Measurements from ENCODE around the gene SLC38A1. TPM values are rescaled to one million over a fixed set of nuclear protein-coding genes. Genes with fewer than 3 reads are reported as not detected.
A peak's percentile ranks its signal among the peaks of the same experiment; 100 is the strongest.

Gene SLC38A1
- total RNA-seq, 1 experiment from 2014 or later, result 259 TPM

GRCh38 chr12:46237371-46238045, 31.3 kb downstream of the SLC38A1 start:
- Histone ChIP-seq H3K36me3 (ENCODE audit: control insufficient read depth, insufficient read depth, low read length) (peaks cover 4% of the 10 kb centered on the region; the same call in 1 of the 2 replicates), H3K4me3 (ENCODE audit: low read depth, low read length) (no peak overlapping the region)

GRCh38 chr12:46234000-46234399, 34.8 kb downstream of the SLC38A1 start:
- H3K4me3 Mint-ChIP-seq (ENCODE audit: unreplicated experiment), result no peak overlapping the region
- H3K4me3 ChIP-seq (ENCODE audit: low read depth, low read length), result no peak overlapping the region
- no peaks in the 10 kb centered on the region for H3K27me3 ChIP-seq (replicated peaks; ENCODE audit: control insufficient read depth, insufficient read depth, low read length)
- BruUV-seq (replicated peaks), result no TSS peak
- DNase-seq, result no peak
- H3K36me3 Mint-ChIP-seq (ENCODE audit: insufficient read depth, unreplicated experiment), result peaks cover 76% of the 10 kb centered on the region
- H3K27ac Mint-ChIP-seq (ENCODE audit: unreplicated experiment), result peak overlapping the region; percentile 1
- peaks cover 2% of the 10 kb centered on the region; the same call in 1 of the 2 replicates for H3K36me3 ChIP-seq (ENCODE audit: control insufficient read depth, insufficient read depth, low read length)
- H3K27me3 Mint-ChIP-seq (ENCODE audit: insufficient read depth, unreplicated experiment), result no peaks in the 10 kb centered on the region
- peaks cover 7% of the 10 kb centered on the region for H3K4me1 Mint-ChIP-seq (ENCODE audit: low read depth, unreplicated experiment)
- ChIA-PET CTCF (no interaction called here), POLR2A (interaction anchor here (0.7 kb wide), 1 partner anchor 35 kb away, joined by 8 read pairs; the partner anchor contains the start of gene SLC38A1)
- no peaks in the 10 kb centered on the region for H3K9me3 Mint-ChIP-seq (ENCODE audit: unreplicated experiment)
- no peak for TF ChIP-seq CTCF (IDR thresholded peaks at IDR 0.05; ENCODE audit: insufficient read depth in 1 of 2, low read depth in 1 of 2, low read length in 1 of 2, severe bottlenecking in 1 of 2, unreplicated experiment in 1 of 2)
- no peaks in the 10 kb centered on the region for H3K4me1 ChIP-seq
- intact Hi-C loops (cut with micrococcal nuclease; ENCODE audit: unreplicated experiment), result no loop called here
- no peaks in the 10 kb centered on the region for H3K9me3 ChIP-seq

More at GRCh38 chr12:46237371-46238045, 31.3 kb downstream of the SLC38A1 start:
- peaks cover 78% of the 10 kb centered on the region for H3K36me3 Mint-ChIP-seq (ENCODE audit: insufficient read depth, unreplicated experiment)
- H3K27ac Mint-ChIP-seq (ENCODE audit: unreplicated experiment), result no peak overlapping the region
- no peak for DNase-seq
- intact Hi-C loops (cut with micrococcal nuclease; ENCODE audit: unreplicated experiment), result no loop called here
- no peaks in the 10 kb centered on the region for H3K9me3 Mint-ChIP-seq (ENCODE audit: unreplicated experiment)
- ChIA-PET CTCF (interaction anchor here (1.1 kb wide), 1 partner anchor 32 kb away, joined by 3 read pairs; the partner anchor contains the start of gene SLC38A1), POLR2A (no interaction called here)
- TF ChIP-seq CTCF (IDR thresholded peaks at IDR 0.05; ENCODE audit: insufficient read depth in 1 of 2, low read depth in 1 of 2, low read length in 1 of 2, severe bottlenecking in 1 of 2, unreplicated experiment in 1 of 2), result no peak
- H3K4me1 ChIP-seq, result no peaks in the 10 kb centered on the region
- no TSS peak for BruUV-seq (replicated peaks)
- no peaks in the 10 kb centered on the region for H3K27me3 ChIP-seq (replicated peaks; ENCODE audit: control insufficient read depth, insufficient read depth, low read length)
- no peak overlapping the region for H3K4me3 Mint-ChIP-seq (ENCODE audit: unreplicated experiment)
- no peaks in the 10 kb centered on the region for H3K27me3 Mint-ChIP-seq (ENCODE audit: insufficient read depth, unreplicated experiment)
- peaks cover 7% of the 10 kb centered on the region for H3K4me1 Mint-ChIP-seq (ENCODE audit: low read depth, unreplicated experiment)
- H3K9me3 ChIP-seq, result no peaks in the 10 kb centered on the region

- no TSS peak for BruUV-seq (replicated peaks)
- intact Hi-C loops (cut with micrococcal nuclease; ENCODE audit: unreplicated experiment), result no loop called here
- Histone ChIP-seq H3K27me3 (replicated peaks; ENCODE audit: control insufficient read depth, insufficient read depth, low read length) (no peaks in the 10 kb centered on the region), H3K9me3 (no peaks in the 10 kb centered on the region), H3K36me3 (ENCODE audit: control insufficient read depth, insufficient read depth, low read length) (peaks cover 2% of the 10 kb centered on the region; the same call in 1 of the 2 replicates), H3K4me1 (no peaks in the 10 kb centered on the region), H3K4me3 (ENCODE audit: low read depth, low read length) (no peak overlapping the region)
- ChIA-PET CTCF (no interaction called here), POLR2A (no interaction called here)
- no peak overlapping the region for H3K27ac Mint-ChIP-seq (ENCODE audit: unreplicated experiment)
- H3K4me3 Mint-ChIP-seq (ENCODE audit: unreplicated experiment), result no peak overlapping the region
- no peak for DNase-seq
- peaks cover 7% of the 10 kb centered on the region for H3K4me1 Mint-ChIP-seq (ENCODE audit: low read depth, unreplicated experiment)
- H3K9me3 Mint-ChIP-seq (ENCODE audit: unreplicated experiment), result no peaks in the 10 kb centered on the region
- no peaks in the 10 kb centered on the region for H3K27me3 Mint-ChIP-seq (ENCODE audit: insufficient read depth, unreplicated experiment)
- TF ChIP-seq CTCF (IDR thresholded peaks at IDR 0.05; ENCODE audit: insufficient read depth in 1 of 2, low read depth in 1 of 2, low read length in 1 of 2, severe bottlenecking in 1 of 2, unreplicated experiment in 1 of 2), result no peak
- peaks cover 77% of the 10 kb centered on the region for H3K36me3 Mint-ChIP-seq (ENCODE audit: insufficient read depth, unreplicated experiment)
Observed at GRCh38 chr12:46233423-46233822, 35.4 kb downstream of the SLC38A1 start.
